ENCODE measurements around the gene GRIK4.

DNA sequence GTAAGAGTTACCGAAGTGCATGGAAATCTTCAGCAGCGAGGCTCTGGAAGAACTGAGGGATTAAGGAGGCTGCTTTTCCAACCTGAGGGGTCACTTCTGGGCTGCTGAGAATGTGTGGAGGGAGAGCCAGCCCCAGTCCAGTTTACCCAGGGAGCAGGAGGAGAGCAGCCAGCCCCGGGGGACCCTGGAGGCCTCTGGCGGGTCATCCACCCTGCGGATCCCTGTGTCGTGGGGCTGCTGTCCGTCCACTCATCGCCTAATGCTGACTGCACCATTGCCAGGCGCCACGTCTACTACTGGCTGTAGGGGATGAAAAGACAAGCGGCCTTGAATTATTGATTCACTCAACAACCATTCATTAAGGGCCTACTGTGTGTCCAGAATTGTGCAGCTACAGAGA, 283.6 kb downstream of the GRIK4 start:
- no peak for TF ChIP-seq POLR2AphosphoS5 (IDR thresholded peaks at IDR 0.05; ENCODE audit: low read depth, low read length)
- no peak for TF ChIP-seq TAF1 (IDR thresholded peaks at IDR 0.05; ENCODE audit: borderline replicate concordance, low read depth, low read length)

All from GM12892 (cell line).